ENCODE measurements around the gene CD247.
A peak's percentile ranks its signal among the peaks of the same experiment; 100 is the strongest.

Gene CD247

DNA sequence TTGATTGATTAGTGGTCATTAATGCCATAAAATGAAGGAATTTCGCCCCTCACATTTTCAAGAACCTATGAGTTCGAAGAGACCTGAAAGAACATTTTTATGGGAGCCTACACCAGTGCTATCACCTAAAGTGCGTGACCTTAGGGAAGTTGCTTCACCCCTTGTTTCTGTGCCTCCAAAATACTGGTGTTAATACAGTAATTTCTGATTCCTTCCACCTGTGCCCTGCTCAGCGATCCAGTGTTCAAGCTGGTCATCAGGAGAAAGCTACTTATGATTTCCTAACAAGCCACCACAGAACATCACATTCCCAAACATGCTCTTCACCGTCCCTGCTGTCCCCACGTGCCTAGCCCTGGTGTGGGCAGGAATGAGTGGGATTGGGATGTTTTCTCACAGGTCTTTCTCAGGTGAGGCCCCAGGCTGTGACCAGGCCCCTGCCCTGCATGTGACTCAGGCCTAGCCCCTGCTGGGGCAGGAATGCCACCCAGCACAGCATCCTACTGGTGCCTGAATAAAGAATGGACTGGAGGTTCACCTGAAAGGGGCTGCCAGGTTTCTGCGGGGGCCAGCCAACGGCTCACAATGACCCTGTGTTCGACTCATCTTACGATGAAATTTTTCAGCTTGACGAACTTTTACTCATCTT lies 60.3 kb downstream of the CD247 start:
- DNase-seq = no peak

DNA sequence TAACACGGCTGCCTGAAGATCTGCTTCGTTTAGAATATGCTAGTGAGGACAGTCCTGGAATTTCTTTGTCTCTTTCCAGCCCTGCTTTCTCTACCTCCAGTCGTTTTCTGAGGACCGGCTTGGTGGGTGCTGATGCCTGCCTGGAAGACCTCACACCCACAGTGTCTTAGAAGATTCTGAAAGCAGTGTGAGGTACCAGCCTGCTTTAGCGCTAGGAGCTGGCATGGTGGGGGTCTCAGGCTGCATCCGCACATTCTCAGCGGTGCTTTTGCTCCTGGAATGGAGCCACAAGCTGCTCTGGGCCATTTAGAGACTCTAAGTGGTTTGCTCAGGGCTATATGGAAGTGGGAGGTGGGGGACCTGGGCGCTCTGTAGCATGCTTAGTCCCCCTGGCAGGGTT lies 61.4 kb downstream of the CD247 start:
- no peak for DNase-seq

DNA sequence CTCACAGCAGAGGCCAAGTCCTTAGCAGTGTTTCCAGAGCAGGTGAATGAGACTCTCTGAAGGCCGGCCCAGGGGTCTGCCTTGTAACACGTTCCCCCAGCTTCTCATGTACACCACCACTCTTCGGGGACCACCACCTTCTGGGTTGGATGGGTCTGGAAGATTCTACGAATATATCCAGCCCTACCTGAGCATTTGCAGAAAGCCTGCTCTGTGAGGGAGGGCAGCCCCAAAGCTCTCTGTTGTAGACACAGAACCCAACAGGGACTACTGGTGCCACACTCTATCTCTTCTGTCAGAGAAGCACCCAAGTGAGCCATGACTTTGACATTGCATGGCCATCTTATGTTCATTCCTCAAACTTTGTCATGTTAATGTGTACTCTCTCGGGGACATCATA lies 61.8 kb downstream of the CD247 start:
- DNase-seq = no peak

DNA sequence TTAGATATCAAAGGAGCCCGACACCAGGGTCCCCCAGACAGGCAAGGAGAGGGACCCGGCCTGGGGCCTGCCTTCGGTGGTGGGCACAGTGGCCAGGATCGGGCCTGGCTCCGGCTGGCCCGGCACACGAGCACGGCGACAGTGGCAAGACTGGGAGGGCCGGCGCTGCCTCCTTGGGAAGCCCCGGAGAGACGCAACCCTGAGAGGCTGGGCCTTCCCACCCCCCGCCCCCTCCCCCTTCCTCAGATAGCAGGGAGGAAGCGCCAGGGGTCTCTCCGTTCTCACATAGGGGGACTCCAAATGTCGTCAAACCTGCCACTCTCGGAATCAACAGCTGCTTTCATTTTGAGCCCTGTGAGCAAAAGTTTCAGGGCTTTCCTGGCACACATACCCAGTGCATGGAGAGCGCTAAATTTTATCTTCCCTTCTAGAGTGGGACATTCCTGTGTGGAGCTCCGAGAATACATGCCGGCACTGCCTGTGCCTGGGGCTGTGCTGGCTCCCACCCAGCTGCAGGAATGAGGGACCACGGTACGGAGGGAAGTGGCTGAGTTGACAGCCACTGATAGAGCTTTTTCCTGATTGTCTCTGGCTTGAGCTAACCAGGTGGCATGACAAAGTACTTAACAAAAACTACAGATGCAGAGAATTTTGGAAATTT lies 62.4 kb downstream of the CD247 start:
- no peak for DNase-seq

DNA sequence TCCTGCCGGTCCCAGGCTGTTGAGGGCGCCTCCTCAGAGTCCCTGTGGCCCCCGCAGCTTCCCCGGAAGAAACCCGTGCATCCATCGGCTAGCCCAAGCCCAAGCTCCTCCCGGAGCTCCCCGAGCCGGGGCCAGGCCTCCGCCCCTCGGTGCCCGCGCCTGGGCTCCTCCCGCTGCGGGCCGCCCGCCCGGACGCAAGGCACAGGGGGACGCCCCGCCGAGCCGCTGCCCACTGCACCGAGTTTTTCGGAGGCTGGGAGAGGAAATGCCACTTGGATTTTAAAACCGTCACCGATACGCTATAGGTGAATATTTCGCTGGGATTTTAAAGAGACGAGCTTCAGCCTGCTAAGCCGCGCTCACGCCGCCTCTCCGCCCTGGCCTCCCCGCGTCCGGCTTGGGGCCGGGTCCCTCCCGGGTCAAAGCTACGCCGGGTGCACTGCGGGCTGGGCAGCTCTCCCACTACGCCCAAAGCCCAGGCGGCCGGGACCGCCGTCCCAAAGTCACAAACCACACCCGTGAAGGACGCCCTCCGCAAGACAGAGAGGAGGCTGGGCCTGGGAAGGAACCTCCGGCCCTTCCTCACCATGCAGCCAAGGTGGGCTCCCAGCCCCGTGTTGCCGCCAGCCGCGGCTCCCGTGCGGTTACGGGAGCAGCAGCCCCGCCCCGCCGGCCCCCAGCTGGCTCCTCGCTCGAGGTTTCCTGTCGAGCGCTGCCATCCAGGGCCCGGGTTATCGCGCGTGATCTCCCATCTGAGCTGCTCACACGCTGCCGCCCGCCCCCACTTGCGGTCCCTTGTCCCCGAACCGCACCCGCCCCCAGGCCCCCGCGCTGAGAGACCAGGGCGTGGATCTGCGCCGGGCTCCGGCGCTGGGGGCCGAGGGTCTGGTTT lies 63.2 kb downstream of the CD247 start:
- DNase-seq = peak; percentile 13

DNA sequence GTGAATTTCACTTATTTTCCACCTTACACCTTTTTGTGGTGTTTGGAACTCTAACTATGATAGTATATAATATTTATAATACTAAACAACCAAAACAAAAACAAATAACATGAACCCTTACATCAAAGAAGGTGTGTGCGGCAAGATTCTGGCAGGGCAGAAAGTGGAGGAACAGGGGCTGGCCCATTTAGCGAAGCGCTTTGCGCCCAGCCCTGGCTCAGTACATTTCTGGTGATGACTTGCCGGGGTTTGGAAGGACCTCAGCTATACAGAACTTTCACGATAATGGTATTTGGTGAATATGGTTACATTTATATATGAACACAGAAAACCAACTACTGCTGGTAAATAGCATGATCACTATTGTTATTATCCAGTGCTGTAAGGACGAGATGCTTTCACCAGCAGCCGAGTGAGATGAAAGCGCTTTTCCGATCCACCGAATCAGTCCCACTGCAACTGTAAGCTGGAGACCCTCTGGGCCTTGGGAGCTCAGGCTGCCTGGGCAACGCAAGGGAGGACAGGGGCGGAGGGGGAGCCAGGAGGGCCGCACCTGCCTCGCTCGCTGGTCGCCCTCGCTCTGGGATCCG lies 63.9 kb downstream of the CD247 start:
- DNase-seq = no peak

DNA sequence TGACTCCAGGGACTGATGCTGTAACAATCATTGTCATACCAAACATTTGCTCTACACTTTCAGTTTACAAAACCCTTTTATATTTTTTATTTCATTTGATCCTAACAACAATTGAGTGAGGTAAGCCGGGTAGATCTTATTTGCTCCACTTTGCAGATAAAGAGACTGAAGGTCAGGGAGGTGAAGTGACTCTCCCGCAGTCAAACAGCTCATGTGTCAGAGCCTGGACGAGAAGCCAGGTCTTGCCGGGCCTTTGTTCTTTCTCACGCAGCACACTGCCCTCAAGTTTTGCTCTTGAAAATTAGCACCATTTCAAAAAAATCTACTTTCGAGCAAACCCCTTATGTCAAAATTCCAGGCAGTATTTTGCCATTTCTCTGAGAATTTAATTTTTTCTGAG lies 65.2 kb downstream of the CD247 start:
- no peak for DNase-seq

DNA sequence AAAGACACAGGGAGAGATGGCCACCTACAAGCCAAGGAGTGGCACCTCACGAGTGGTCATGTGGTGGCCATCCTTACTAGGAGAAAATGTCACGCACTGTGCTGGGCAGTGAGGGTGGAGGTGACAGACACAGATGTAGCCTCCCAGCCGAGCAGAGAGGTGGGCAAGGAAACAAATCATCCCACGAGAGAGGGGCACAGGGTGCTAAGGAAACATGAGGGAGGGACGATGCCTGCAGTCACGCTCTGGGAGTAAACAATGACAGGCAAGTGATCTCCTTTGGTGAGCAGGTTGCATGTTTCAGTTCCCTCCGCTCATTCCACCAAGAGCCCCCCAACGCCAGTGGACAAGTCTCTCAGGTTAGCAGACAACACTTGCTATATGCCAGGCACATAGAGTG lies 65.8 kb downstream of the CD247 start:
- no peak for DNase-seq

DNA sequence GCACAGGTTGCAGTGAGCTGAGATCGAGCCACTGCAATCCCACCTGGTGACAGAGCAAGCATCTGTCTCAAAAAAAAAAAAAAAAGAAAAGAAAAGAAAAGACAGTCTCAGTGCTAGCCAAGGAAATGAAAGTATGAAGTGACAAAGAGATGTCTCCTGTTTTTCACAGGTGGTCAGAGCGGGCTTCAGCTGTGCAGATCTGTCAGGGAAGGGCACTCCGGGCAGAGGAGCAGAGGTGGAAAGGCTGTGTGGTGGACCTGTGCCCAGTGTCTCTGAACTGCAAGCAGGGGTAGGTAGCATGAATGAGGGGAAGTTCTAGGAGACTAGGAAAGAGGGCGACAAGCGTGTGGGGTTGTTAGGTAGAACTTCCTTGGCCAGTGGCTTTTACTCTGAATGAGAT lies 67.5 kb downstream of the CD247 start:
- no peak for DNase-seq

DNA sequence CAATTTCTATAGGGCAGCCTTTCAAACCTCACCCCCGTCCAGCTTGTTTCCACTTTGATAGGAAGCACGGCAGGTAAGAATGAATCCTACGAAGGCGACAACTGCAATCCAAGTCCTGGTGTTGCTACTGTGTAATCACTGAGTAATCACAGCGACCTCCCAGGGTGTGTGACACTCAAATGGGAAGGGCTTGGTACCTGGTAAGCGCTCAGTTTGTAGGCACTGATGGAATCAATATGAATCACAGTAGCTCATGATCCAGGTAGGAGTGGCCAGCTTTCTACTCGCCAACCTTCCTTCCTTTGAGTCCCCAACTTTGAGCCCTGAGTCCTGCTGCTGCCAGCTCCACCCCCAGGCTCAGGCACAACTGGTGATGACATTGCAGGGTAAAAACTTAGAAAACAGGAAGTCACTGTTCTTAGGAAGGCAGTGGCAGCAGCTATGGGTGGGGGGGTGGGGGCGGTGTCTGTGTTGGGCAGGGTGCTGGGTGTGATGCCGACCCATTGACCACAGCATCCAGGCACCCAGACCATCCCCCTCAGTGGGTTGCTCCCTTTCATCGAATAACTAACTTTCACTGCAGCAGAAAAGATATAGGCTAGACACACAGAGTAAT lies 70.7 kb downstream of the CD247 start:
- DNase-seq = no peak

DNA sequence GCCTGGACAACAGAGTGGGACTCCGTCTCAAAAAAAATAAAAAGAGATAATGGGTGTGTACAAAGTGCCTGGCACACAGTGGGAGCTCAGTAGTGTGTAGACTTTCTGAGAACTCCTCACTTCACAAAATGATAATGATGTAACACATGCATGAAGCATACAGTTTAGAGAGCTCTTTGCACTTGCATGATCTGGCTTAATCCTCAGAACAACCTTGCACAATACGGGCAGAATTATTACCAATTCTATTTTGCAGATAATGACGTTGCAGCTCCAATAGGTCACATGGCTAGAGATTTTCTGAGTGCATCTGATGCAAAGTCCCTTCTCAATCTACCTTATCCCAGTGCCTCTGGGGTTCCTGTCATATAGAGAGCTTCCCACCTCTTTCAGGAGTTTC lies 71.4 kb downstream of the CD247 start:
- no peak for DNase-seq

DNA sequence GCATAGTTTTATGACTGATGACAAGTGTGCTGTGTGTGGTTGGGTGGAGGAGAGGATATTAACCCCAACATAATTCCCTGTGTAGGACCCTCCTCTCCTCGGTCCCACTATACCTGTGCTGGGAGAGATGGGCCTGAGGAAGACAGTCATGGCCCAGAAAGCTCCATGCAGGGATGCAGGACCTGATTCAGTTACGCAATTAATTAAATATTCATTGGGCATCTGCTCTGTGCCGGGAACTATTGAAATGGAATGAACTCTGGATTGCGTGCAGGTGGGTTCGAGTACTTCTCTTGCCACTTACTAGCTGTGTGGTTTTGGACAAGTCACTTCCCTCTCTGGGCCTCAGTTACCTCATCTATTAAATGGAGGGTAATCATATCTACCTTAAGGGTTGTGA lies 74.6 kb downstream of the CD247 start:
- DNase-seq = no peak

DNA sequence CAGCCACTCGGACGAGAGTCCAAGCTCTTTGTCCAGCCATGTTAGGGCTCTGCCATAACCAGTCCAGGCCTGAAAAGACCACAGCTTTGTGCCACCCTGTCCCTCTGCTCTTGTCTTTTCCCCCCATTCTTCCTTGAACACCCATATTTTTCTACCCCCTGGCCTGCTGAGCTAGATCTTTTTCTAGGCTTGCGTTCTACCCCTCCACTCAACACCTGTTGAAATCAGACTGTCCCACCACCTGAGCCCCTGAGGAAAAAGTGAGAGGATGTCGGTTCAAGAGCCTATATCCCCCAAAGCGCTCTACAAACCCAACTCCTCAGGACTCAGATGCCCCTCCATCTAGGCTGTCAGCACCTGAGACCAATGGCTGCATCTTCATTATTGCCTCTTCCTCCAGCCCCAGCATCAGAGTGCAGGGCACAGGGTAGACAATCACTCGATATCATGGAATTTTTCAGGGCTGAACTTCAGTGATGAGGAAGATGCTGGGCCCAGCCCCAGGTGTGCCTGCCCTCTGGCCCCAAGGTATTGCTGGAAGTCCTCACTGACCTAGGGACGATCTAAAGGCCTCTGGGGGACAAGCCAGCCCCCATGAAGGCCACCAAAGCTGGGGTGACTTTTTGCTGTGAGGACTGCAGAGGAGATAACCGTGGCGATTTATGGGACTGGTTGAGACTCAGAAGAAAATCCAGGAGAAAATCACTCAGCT lies 75.3 kb downstream of the CD247 start:
- no peak for DNase-seq

DNA sequence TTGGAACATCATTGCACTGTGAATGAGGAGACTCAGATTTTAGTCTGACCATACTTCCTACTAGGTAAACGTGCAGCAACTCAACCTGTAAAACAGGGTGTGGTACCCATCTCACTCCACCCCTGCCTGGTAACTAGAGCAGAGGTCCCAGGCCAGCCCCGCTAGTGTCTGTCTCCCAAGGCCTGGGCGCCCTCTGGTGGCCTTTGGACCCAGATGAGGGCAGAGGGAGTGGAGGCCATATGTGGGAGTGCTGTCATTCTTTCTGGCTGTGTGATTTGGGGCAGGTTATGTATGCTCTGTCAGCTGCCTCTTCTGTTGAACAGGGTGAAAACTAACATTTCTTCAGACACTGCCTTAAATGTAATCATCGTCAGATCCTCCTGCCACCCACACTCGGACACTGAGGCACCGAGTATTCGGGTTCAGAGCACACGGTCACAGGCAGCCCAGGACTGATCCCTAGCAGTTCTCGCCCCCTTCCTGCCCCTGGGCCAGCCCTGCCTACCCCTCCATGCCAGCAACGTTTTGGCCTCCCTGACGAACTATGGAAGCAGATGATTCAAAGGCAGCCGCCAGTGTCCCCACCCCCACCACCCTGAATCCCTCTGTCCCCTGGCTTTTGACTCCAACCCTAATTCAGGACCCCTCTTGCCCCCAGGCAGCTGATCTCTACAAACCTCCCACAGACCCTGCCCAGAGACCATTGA lies 76.0 kb downstream of the CD247 start:
- peak; percentile 39 for DNase-seq

DNA sequence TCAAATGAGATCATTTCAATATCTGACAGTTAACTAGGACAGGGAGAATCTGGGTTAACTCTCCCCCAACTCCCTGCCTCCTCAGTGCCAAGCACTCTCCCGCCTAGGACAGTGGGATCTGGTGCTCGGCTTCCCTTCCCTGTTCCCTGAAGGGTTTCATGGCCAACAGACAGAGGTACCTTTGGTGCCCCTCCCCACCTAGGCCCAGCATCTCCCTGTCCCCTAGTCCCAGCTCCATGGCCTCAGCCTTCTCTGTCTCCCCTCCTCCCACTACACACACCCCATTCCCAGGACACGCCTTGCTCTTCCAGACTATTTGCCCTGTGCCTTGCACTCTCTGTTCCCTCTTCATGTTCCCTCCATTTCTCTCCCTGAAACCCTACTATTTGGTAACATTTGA lies 77.1 kb downstream of the CD247 start:
- DNase-seq = no peak

DNA sequence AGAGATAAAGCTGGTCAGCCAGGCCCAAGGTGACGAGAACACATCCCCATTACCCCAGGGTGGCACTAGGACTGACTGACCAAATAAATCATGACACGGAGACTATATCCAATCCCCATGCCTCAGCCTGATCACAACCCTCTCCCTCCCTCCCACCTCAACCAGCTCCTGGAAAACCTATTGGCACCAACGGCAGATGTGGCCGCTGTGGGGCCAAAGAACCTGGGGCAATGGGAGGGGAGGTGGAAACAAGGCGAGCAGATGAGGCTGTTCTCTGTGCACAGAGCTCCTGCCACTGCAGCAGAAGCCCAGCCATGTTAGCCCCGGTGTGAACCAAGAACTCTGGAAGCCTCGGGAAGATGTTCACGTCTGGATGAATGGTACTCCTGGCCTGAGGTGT lies 77.6 kb downstream of the CD247 start:
- no peak for DNase-seq

DNA sequence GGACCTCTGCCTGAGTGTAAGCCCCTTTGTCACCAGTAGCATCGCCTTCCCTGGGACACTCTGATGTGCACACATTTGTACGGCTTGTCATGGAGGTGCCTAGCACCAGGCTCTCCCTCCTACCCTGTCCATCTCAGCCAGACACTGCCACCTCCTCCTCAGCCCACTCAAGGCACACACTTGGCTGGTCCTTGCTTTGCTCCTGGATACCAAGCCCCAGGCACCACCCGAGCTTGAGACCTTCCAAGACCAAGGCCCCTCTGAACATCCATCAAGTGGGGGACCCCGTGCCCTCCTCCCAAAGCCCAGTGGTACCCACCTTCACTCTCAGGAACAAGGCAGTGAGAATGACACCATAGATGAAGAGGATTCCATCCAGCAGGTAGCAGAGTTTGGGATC lies 78.0 kb downstream of the CD247 start:
- DNase-seq = no peak

DNA sequence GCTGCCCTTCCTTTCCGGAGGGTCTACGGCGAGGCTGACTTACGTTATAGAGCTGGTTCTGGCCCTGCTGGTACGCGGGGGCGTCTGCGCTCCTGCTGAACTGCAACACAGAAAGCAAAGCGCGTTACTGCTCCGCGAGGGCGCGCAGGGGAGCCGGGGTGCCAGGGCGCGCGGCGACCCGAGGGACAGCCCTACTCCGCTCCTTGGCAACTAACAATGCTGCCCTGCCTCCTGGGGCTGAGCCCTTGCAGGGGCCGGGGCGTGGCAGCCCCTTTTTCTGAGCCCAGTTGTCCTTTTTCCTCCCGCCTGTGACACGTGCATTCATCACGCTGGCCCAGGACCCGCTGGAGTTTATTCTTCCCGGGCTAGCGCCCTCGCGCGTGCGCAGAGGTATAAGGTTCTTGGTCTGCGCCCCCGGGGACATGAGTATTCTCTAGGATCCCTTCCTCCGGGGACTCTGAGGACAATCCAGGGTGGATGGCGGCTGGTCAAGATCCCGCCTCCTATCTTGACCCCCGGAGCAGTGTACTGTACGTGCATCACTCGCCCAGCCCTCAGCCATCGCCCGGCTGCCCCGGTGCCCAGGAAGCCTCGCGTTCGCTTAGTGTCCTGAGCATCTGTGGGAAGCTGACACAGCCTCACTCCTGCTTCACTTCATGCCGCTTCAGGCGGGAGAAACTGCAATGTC lies 78.9 kb downstream of the CD247 start:
- peak; percentile 27 for DNase-seq

DNA sequence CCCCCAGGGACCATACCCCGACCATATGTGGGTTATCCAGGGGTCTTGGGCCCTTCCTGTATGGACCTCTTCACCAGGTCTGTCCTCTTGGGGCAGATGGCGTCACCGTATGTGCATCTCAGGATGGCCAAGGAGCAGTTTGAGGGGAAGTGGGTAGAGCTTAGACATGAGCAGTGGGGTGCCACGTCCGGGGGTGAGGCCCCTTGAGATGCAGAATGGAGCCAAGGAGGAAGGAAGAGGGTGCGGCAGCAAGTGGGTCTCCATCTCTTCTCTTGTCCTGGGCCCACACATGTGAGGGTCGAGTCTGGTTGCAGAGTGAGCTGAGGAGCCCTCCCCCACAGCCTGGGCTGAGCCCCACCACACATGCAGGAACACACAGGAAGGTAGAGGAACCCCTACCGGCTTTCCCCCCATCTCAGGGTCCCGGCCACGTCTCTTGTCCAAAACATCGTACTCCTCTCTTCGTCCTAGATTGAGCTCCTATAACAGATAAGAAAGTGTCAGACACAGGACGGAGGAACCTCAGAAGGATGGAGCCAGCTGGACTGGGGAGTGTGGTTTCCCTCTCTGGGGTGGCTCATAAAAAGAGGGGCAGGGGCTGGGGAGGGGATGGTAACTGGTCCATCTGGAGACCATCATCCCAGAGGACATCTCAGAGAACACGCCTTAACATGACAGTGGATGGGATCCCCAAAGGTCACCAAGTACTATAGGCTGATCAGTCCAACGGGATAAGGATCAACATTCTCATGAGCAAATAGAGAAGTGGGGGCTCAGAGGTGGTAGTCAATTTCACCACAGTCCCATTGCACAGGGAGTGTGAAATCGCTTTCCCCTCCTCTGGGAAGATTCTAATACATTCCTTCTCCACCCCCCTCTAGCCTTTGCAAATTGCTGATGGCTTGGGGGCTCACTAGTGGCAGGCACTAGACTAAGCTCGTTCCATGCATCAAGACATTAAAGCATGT lies 79.9 kb downstream of the CD247 start:
- DNase-seq = no peak

DNA sequence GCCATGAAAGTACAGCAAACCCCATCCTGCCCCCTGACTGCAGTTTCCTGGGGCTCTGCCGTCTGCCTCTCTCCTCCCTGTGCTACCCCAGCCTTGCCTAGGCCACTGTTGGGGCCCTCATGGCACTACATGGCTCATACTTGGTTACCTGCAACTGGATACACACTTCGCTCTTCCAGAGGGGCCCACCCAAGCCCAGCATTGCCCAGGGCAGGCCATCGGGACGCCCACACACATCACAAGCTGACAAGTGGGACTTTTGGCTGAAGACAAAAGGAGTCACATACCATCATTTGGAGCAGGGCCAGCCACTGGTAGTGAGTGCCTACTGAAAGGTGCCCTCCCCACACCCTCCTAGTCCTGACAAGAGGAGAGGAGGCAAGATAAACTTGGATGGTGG lies 82.8 kb downstream of the CD247 start:
- no peak for DNase-seq

Measured in kidney glomerular epithelial cell (primary cell).